ENCODE data around the gene ZFP1.

DNA sequence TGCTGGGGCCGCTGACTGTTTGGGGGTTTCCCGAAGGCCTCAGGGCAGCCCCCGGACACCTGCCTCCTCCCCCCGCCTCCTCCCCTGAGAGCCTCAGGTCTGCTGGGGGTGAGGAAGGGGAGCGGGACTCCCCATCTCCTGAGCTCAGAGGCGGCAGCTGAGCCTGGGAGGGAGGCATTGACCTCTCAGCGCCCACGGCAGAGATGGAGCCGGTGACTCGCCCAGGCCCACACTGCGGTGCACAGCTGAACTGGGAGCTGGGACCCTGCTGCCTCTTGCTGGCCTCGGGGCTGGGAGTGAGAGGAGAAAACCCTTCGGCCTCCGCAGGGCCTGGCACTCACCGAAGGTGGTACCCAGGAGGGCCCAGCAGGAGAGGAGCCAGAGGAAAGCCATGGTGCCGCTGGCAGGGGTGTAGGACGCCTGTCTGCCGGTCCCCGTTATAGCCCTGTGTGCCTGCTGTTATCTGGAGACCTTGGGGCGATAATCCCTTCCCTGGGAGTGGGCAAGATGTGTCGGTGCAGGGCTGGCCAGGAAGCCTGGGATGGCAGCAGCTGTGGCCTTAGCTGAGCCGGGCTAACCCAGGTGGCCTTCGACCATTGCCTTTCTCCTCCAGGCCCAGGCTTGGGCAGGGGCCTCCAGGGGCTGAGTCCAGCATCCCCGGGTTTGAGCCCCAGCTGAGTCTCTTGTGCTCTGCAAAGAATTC is 58.6 kb downstream of the ZFP1 start, which contains the start of gene CTRB2:
- TF ChIP-seq, protein P1, sequence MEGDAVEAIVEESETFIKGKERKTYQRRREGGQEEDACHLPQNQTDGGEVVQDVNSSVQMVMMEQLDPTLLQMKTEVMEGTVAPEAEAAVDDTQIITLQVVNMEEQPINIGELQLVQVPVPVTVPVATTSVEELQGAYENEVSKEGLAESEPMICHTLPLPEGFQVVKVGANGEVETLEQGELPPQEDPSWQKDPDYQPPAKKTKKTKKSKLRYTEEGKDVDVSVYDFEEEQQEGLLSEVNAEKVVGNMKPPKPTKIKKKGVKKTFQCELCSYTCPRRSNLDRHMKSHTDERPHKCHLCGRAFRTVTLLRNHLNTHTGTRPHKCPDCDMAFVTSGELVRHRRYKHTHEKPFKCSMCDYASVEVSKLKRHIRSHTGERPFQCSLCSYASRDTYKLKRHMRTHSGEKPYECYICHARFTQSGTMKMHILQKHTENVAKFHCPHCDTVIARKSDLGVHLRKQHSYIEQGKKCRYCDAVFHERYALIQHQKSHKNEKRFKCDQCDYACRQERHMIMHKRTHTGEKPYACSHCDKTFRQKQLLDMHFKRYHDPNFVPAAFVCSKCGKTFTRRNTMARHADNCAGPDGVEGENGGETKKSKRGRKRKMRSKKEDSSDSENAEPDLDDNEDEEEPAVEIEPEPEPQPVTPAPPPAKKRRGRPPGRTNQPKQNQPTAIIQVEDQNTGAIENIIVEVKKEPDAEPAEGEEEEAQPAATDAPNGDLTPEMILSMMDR (IDR thresholded peaks at IDR 0.05): no peak
- no peak for TF ChIP-seq POLR2A (IDR thresholded peaks at IDR 0.05)
